Adipocyte (in vitro differentiated cells): Measurements from ENCODE around the gene ZNF586.
A peak's percentile ranks its signal among the peaks of the same experiment; 100 is the strongest.
"Not testable (repeated sequence)": the region's sequence is repeated elsewhere in the genome, so short reads cannot be mapped to it uniquely, and the experiment has no call there.

ENCODE experiments used
- DNase-seq: peaks from one replicate; pipeline ENCODE4 v3.0.0-alpha.2; 2015; ENCODE audit warnings: low read depth
- H3K27me3 ChIP-seq: replicated peaks from 2 replicates; pipeline ENCODE4 v1.7.0; 2013; ENCODE audit warnings: mild to moderate bottlenecking, low read length, moderate library complexity; ENCODE audit not compliant: control insufficient read depth, insufficient read depth
- H3K36me3 ChIP-seq: 2 replicates; pipeline ENCODE4 v1.7.0; 2013; ENCODE audit warnings: low read length, mild to moderate bottlenecking, moderate library complexity; ENCODE audit not compliant: control insufficient read depth, insufficient read depth, severe bottlenecking
- H3K4me1 ChIP-seq: 2 replicates; pipeline ENCODE4 v1.7.0; 2013; ENCODE audit warnings: mild to moderate bottlenecking, low read length, moderate library complexity; ENCODE audit not compliant: control insufficient read depth, insufficient read depth
- H3K4me3 ChIP-seq: 2 replicates; pipeline ENCODE4 v1.7.0; 2013; ENCODE audit warnings: mild to moderate bottlenecking, low read length, moderate library complexity
- H3K9ac ChIP-seq: 2 replicates; pipeline ENCODE4 v1.7.0; 2013; ENCODE audit warnings: mild to moderate bottlenecking, low read length, moderate library complexity
- H3K9me3 ChIP-seq: 2 replicates; pipeline ENCODE4 v1.7.0; 2013; ENCODE audit warnings: mild to moderate bottlenecking, low read length, moderate library complexity; ENCODE audit not compliant: control insufficient read depth

The ZNF586 gene

GRCh38 chr19:57800696-57801095 is 31.2 kb downstream of the ZNF586 start:
- no peaks in the 10 kb centered on the region for H3K27me3 ChIP-seq
- peaks cover 12% of the 10 kb centered on the region for H3K36me3 ChIP-seq
- H3K4me3 ChIP-seq: no peak overlapping the region
- no peak for DNase-seq
- no peak overlapping the region for H3K9ac ChIP-seq
- no peaks in the 10 kb centered on the region for H3K9me3 ChIP-seq
- peaks cover 17% of the 10 kb centered on the region for H3K4me1 ChIP-seq

- Histone ChIP-seq H3K4me3 (no peak overlapping the region), H3K4me1 (peaks cover 17% of the 10 kb centered on the region), H3K9me3 (no peaks in the 10 kb centered on the region), H3K36me3 (peaks cover under 1% of the 10 kb centered on the region), H3K9ac (no peak overlapping the region), H3K27me3 (no peaks in the 10 kb centered on the region)
- no peak for DNase-seq
Measured at GRCh38 chr19:57802269-57802668, 32.8 kb downstream of the ZNF586 start.

DNA sequence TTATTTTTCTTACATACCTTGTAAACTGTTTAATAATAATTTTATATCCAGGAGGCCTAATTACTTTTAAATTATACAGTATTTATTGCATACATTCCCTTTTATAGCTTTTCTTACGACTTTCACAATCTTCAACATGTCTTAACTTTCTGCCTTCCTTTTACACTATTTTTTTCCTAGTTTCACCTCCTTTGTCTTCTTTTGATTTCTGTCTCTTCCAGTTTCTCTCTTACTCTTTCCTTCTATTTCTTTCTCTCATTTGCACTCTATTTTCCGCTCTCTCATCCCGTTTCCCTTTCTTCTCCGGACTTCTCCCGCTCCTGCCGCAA is 33.8 kb downstream of the ZNF586 start:
- Histone ChIP-seq H3K27me3 (no peaks in the 10 kb centered on the region), H3K4me1 (peaks cover 20% of the 10 kb centered on the region), H3K9ac (peak overlapping the region; percentile 83), H3K36me3 (peaks cover 5% of the 10 kb centered on the region), H3K9me3 (no peaks in the 10 kb centered on the region), H3K4me3 (peak overlapping the region; percentile 79)
- DNase-seq: no peak

GRCh38 chr19:57803594-57804325 is 34.3 kb downstream of the ZNF586 start:
- peaks cover 8% of the 10 kb centered on the region for H3K36me3 ChIP-seq
- peak; percentile 63 for DNase-seq
- peak overlapping the region; percentile 83 for H3K9ac ChIP-seq
- peak overlapping the region; percentile 79 for H3K4me3 ChIP-seq
- H3K27me3 ChIP-seq: no peaks in the 10 kb centered on the region
- H3K9me3 ChIP-seq: no peaks in the 10 kb centered on the region
- H3K4me1 ChIP-seq: peaks cover 17% of the 10 kb centered on the region

DNA sequence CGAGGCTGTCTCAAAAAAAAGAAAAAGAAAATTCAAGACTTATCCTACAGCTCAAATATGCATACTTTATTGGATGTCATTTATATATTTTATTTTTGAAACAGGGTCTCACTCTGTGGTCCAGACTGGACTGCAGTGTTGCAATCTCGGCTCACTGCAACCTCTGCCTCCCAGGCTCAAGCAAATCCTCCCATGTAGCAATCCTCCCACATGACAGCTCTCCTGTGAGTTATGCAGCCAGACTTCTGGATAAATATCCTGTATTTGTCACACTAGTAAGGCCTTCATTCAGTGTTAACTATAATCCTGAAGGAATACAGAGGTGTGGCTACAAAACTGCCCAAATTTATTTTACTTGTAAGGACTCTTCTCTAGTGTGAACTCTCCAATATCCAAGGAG is 38.1 kb downstream of the ZNF586 start:
- Histone ChIP-seq H3K9ac (no peak overlapping the region), H3K36me3 (peaks cover 23% of the 10 kb centered on the region), H3K9me3 (no peaks in the 10 kb centered on the region), H3K4me3 (no peak overlapping the region), H3K4me1 (peaks cover 14% of the 10 kb centered on the region), H3K27me3 (no peaks in the 10 kb centered on the region)
- peak; percentile 44 for DNase-seq

DNA sequence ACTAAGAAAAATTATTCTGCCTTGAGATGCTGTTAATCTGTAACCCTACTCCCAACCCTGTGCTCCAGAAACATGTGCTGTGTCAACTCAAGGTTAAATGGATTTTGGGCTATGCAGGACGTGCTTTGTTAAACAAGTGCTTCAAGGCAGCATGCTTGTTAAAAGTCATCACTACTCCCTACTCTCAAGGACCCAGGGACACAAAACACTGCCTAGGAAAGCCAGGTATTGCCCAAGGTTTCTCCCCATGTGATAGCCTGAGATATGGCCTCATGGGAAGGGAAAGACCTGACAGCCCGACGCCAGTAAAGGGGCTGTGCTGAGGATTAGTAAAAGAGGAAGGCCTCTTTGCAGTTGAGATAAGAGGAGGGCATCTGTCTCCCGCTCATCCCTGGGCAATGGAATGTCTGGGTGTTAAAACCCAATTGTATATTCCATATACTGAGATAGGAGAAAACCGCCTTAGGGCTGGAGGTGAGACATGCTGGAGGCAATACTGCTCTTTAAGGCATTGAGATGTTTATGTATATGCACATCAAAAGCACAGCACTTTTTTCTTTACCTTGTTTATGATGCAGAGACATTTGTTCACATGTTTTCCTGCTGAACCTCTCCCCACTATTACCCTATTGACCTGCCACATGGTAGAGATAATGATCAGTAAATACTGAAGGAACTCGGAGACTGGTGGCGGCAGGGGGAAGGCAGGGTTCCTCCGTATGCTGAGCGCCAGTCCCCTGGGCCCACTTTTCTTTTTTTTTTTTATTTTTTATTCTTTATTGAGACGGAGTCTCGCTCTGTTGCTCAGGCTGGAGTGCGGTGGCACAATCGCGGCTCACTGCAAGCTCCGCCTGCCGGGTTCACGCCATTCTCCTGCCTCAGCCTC is 41.2 kb downstream of the ZNF586 start:
- H3K4me1 ChIP-seq, H3K4me3 ChIP-seq, H3K27me3 ChIP-seq, DNase-seq, H3K9me3 ChIP-seq, H3K9ac ChIP-seq: not testable (repeated sequence)
- peaks cover 23% of the 10 kb centered on the region for H3K36me3 ChIP-seq

DNA sequence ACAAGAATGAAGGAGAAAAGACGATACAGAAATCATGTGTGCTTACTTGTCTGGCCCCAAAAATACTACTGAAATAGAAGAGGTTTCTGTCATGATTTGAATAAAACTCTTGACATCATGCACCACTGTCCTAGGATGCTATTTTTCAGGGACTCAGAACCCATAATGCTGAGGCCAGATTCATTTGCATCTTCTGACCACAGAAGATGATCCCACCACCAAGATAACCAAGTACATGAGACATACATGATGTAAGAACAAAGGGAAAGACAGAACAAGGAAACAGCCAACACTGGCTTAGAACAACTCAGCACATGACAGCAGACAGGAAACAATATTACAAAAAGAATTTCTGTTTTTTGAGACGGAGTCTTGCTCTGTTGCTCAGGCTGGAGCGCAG is 42.8 kb downstream of the ZNF586 start:
- H3K27me3 ChIP-seq: no peaks in the 10 kb centered on the region
- no peak overlapping the region for H3K4me3 ChIP-seq
- no peak overlapping the region for H3K9ac ChIP-seq
- H3K36me3 ChIP-seq: peaks cover 23% of the 10 kb centered on the region
- no peak for DNase-seq
- no peaks in the 10 kb centered on the region for H3K9me3 ChIP-seq
- H3K4me1 ChIP-seq: peaks cover 10% of the 10 kb centered on the region

- not testable (repeated sequence) for H3K9ac ChIP-seq, DNase-seq, H3K4me1 ChIP-seq, H3K27me3 ChIP-seq, H3K4me3 ChIP-seq, H3K9me3 ChIP-seq
- peaks cover 19% of the 10 kb centered on the region for H3K36me3 ChIP-seq
Measured at GRCh38 chr19:57812975-57813820, 43.7 kb downstream of the ZNF586 start.

GRCh38 chr19:57813919-57814504 is 44.5 kb downstream of the ZNF586 start:
- Histone ChIP-seq H3K9ac (peak overlapping the region; percentile 90), H3K4me3 (peak overlapping the region; percentile 90), H3K4me1 (peaks cover 6% of the 10 kb centered on the region), H3K9me3 (no peaks in the 10 kb centered on the region), H3K36me3 (peaks cover 14% of the 10 kb centered on the region), H3K27me3 (no peaks in the 10 kb centered on the region)
- DNase-seq: peak; percentile 45

GRCh38 chr19:57814505-57815246 is 45.2 kb downstream of the ZNF586 start, which contains the start of gene ZNF552:
TSS of gene ZNF552 (minus strand) at chr19:57814913. CDS start at chr19:57814743, 170 bp downstream.
- peaks cover 6% of the 10 kb centered on the region for H3K4me1 ChIP-seq
- peak; percentile 95 for DNase-seq
- H3K4me3 ChIP-seq: peak within 1 kb of the TSS; percentile 90
- H3K9ac ChIP-seq: peak within 1 kb of the TSS; percentile 90
- H3K36me3 ChIP-seq: peaks cover 7% of the 10 kb centered on the region
- H3K27me3 ChIP-seq: no peaks in the 10 kb centered on the region
- no peaks in the 10 kb centered on the region for H3K9me3 ChIP-seq
